H9 (cell line): ENCODE results near the gene KAT6B. TPM values are rescaled to one million over a fixed set of nuclear protein-coding genes. Genes with fewer than 3 reads are reported as not detected.

Experiments used
- DNase-seq: peaks from one replicate; pipeline ENCODE4 v3.0.0-alpha.2; 2017
- H2AFZ ChIP-seq: one replicate; pipeline ENCODE4 v1.6.1; 2013; ENCODE audit warnings: mild to moderate bottlenecking, low read length, control low read depth, moderate library complexity
- H2AK5ac ChIP-seq: 2 replicates; pipeline ENCODE4 v1.6.1; 2013; ENCODE audit warnings: low read length, control low read depth, mixed read lengths; ENCODE audit not compliant: insufficient read length
- H2BK120ac ChIP-seq: one replicate; pipeline ENCODE4 v1.6.1; 2013; ENCODE audit warnings: low read depth, mild to moderate bottlenecking, low read length, control low read depth, inconsistent platforms; ENCODE audit not compliant: poor library complexity, severe bottlenecking
- H2BK12ac ChIP-seq: 2 replicates; pipeline ENCODE4 v1.6.1; 2013; ENCODE audit warnings: low read length, control low read depth, mixed read lengths, low read depth; ENCODE audit not compliant: insufficient read length
- H2BK15ac ChIP-seq: 2 replicates; pipeline ENCODE4 v1.6.1; 2013; ENCODE audit warnings: low read depth, low read length, control low read depth
- H2BK20ac ChIP-seq: one replicate; pipeline ENCODE4 v1.6.1; 2013; ENCODE audit warnings: low read depth, mild to moderate bottlenecking, low read length, control low read depth, inconsistent platforms; ENCODE audit not compliant: poor library complexity, severe bottlenecking
- H2BK5ac ChIP-seq: 2 replicates; pipeline ENCODE4 v1.6.1; 2013; ENCODE audit warnings: low read length, control low read depth, mixed read lengths; ENCODE audit not compliant: insufficient read length
- H3K14ac ChIP-seq: 2 replicates; pipeline ENCODE4 v1.6.1; 2013; ENCODE audit warnings: low read length, control low read depth; ENCODE audit not compliant: insufficient read depth
- H3K18ac ChIP-seq: 2 replicates; pipeline ENCODE4 v1.6.1; 2013; ENCODE audit warnings: low read depth, mild to moderate bottlenecking, mixed read lengths, low read length, control low read depth; ENCODE audit not compliant: insufficient read length
- H3K23ac ChIP-seq: 2 replicates; pipeline ENCODE4 v1.6.1; 2013; ENCODE audit warnings: low read length, control low read depth, mixed read lengths, low read depth; ENCODE audit not compliant: insufficient read length
- H3K23me2 ChIP-seq: 2 replicates; pipeline ENCODE4 v1.6.1; 2013; ENCODE audit warnings: low read depth, mild to moderate bottlenecking, mixed read lengths, low read length, control low read depth; ENCODE audit not compliant: insufficient read length, poor library complexity, severe bottlenecking
- H3K27ac ChIP-seq: 2 replicates; pipeline ENCODE4 v1.5.1; 2013; ENCODE audit warnings: low read length, control low read depth, mixed read lengths, low read depth; ENCODE audit not compliant: insufficient read length
- H3K27me3 ChIP-seq: 2 replicates; pipeline ENCODE4 v1.6.1; 2013; ENCODE audit warnings: low read length, control low read depth, inconsistent platforms; ENCODE audit not compliant: insufficient read depth
- H3K4ac ChIP-seq: 2 replicates; pipeline ENCODE4 v1.6.1; 2013; ENCODE audit warnings: low read depth, mild to moderate bottlenecking, control low read depth, inconsistent platforms, low read length, moderate library complexity
- H3K4me1 ChIP-seq: 2 replicates; pipeline ENCODE4 v1.6.1; 2013; ENCODE audit warnings: low read length, control low read depth, inconsistent platforms; ENCODE audit not compliant: insufficient read depth
- H3K4me2 ChIP-seq: 2 replicates; pipeline ENCODE4 v1.6.1; 2013; ENCODE audit warnings: low read length, control low read depth, mixed read lengths; ENCODE audit not compliant: insufficient read length, insufficient read depth
- H3K56ac ChIP-seq: 2 replicates; pipeline ENCODE4 v1.6.1; 2013; ENCODE audit warnings: low read depth, mild to moderate bottlenecking, mixed read lengths, low read length, control low read depth; ENCODE audit not compliant: insufficient read length
- H3K79me1 ChIP-seq: 2 replicates; pipeline ENCODE4 v1.6.1; 2013; ENCODE audit warnings: low read depth, mild to moderate bottlenecking, moderate library complexity, low read length, control low read depth, inconsistent platforms; ENCODE audit not compliant: insufficient read depth, poor library complexity, severe bottlenecking
- H3K79me2 ChIP-seq: 2 replicates; pipeline ENCODE4 v1.6.1; 2013; ENCODE audit warnings: low read length, control low read depth, inconsistent platforms; ENCODE audit not compliant: insufficient read depth
- H3K9ac ChIP-seq: 2 replicates; pipeline ENCODE4 v1.6.1; 2013; ENCODE audit warnings: low read length, control low read depth, mixed read lengths; ENCODE audit not compliant: insufficient read length; ENCODE audit errors: extremely low read depth
- H3K9me3 ChIP-seq: one replicate; pipeline ENCODE4 v1.6.1; 2013; ENCODE audit warnings: low read depth, low read length, inconsistent platforms; ENCODE audit not compliant: control insufficient read depth
- H3T11ph ChIP-seq: one replicate; pipeline ENCODE4 v1.6.1; 2013; ENCODE audit warnings: mild to moderate bottlenecking, low read length, control low read depth, inconsistent platforms
- H4K20me1 ChIP-seq: one replicate; pipeline ENCODE4 v1.6.1; 2013; ENCODE audit not compliant: control insufficient read depth, insufficient read length, insufficient read depth
- H4K5ac ChIP-seq: 2 replicates; pipeline ENCODE4 v1.6.1; 2013; ENCODE audit warnings: low read depth, mild to moderate bottlenecking, mixed read lengths, low read length, control low read depth; ENCODE audit not compliant: insufficient read length
- H4K8ac ChIP-seq: replicated peaks from 2 replicates; pipeline ENCODE4 v1.6.1; 2013; ENCODE audit warnings: low read length, control low read depth, mixed read lengths, low read depth; ENCODE audit not compliant: insufficient read length
- H4K91ac ChIP-seq: 2 replicates; pipeline ENCODE4 v1.6.1; 2013; ENCODE audit warnings: low read depth, mild to moderate bottlenecking, moderate library complexity, mixed read lengths, low read length, control low read depth; ENCODE audit not compliant: insufficient read length
- H3K27ac Mint-ChIP-seq, 3 experiments: 2 replicates in 2 of 3; 3 replicates in 1 of 3; pipeline ENCODE4 v1.8.0; 2020 to 2021; ENCODE audit warnings: mixed read lengths in 3 of 3, mild to moderate bottlenecking in 1 of 3, moderate library complexity in 1 of 3
- H3K27me3 Mint-ChIP-seq: 2 replicates; pipeline ENCODE4 v1.8.0; 2021; ENCODE audit warnings: low read depth, mild to moderate bottlenecking, moderate library complexity, mixed read lengths
- H3K36me3 Mint-ChIP-seq, 3 experiments: 2 replicates in 2 of 3; 3 replicates in 1 of 3; pipeline ENCODE4 v1.8.0; 2020 to 2021; ENCODE audit warnings: low read depth in 3 of 3, mixed read lengths in 3 of 3; ENCODE audit not compliant: insufficient read depth in 1 of 3
- H3K4me1 Mint-ChIP-seq, 2 experiments: 2 replicates each; pipeline ENCODE4 v1.8.0; 2020; ENCODE audit warnings: mixed read lengths in 2 of 2
- H3K4me3 Mint-ChIP-seq, 2 experiments: 2 replicates in 1 of 2; 3 replicates in 1 of 2; pipeline ENCODE4 v1.8.0; 2020 to 2021; ENCODE audit warnings: mild to moderate bottlenecking in 2 of 2, mixed read lengths in 2 of 2, moderate library complexity in 1 of 2
- H3K9me3 Mint-ChIP-seq, 2 experiments: 2 replicates in 1 of 2; 3 replicates in 1 of 2; pipeline ENCODE4 v1.8.0; 2020; ENCODE audit warnings: mild to moderate bottlenecking in 2 of 2, mixed read lengths in 2 of 2, moderate library complexity in 1 of 2
- CTCF ChIP-seq: fragments of 200-600 bp; sonication (generic); conservative IDR thresholded peaks from 3 replicates; pipeline ENCODE4 v1.8.0; 2021; ENCODE audit warnings: antibody characterized with exemption, mild to moderate bottlenecking
- WGBS: extraction: QIAGEN DNeasy Blood & Tissue Kit; methylation state at CpG from one replicate; pipeline ENCODE4 v1.1.7; 2013; ENCODE audit warnings: missing lambda C conversion rate, low lambda C conversion rate, mixed read lengths; ENCODE audit not compliant: insufficient read length; ENCODE audit errors: extremely low coverage; 5-methylcytosine and 5-hydroxymethylcytosine counted together
- total RNA-seq: library from RNA; stranded (reverse); gene quantifications from 2 replicates; pipeline ENCODE4 v1.2.1, GENCODE V29; 2021

Gene KAT6B
- total RNA-seq, 1 experiment from 2014 or later = 34.2 TPM

GRCh38 chr10:74784462-74784861 is 41.9 kb upstream of the KAT6B start:
- no peak overlapping the region for H3K4ac ChIP-seq
- no peaks in the 10 kb centered on the region for H3K79me2 ChIP-seq
- H2AFZ ChIP-seq = no peak overlapping the region
- H2BK120ac ChIP-seq = no peak overlapping the region
- Mint-ChIP-seq H3K4me1 (peaks cover 14 to 26% of the 10 kb centered on the region in 2 experiments), H3K9me3 (no peaks in the 10 kb centered on the region; a peak in 3 of 5 replicates), H3K27me3 (no peaks in the 10 kb centered on the region), H3K4me3 (no peak overlapping the region), H3K27ac (no peak overlapping the region), H3K36me3 (no peaks in the 10 kb centered on the region; a peak in 1 of 7 replicates)
- H3K9ac ChIP-seq = no peak overlapping the region
- H3K27ac ChIP-seq = no peak overlapping the region
- no peaks in the 10 kb centered on the region for H3K9me3 ChIP-seq
- H3K79me1 ChIP-seq = no peaks in the 10 kb centered on the region
- H3K23ac ChIP-seq = no peak overlapping the region
- H3K14ac ChIP-seq = no peak overlapping the region
- TF ChIP-seq CTCF = no peak
- H3K4me2 ChIP-seq = no peak overlapping the region
- H2BK15ac ChIP-seq = no peak overlapping the region
- H4K5ac ChIP-seq = no peak overlapping the region
- no peaks in the 10 kb centered on the region for H3K27me3 ChIP-seq
- no peak overlapping the region for H4K91ac ChIP-seq
- H2BK20ac ChIP-seq = no peak overlapping the region
- no peak overlapping the region for H2AK5ac ChIP-seq
- no peaks in the 10 kb centered on the region for H4K20me1 ChIP-seq
- no peak overlapping the region for H3T11ph ChIP-seq
- H4K8ac ChIP-seq = no peak overlapping the region
- H3K18ac ChIP-seq = no peak overlapping the region
- H3K56ac ChIP-seq = no peak overlapping the region
- no peaks in the 10 kb centered on the region for H3K23me2 ChIP-seq
- no peak overlapping the region for H2BK12ac ChIP-seq
- WGBS = no CpG with 5 or more reads among the region's 1 CpG
- no peak for DNase-seq
- no peak overlapping the region for H2BK5ac ChIP-seq
- peaks cover 8% of the 10 kb centered on the region; the same call in 1 of the 2 replicates for H3K4me1 ChIP-seq
